T47D (cell line): ENCODE results near the gene EMCN.

Experiments used
- DNase-seq, 2 experiments: peaks; one replicate each; pipeline versions ENCODE4 v3.0.0 to v3.0.0-alpha.2; 2011 to 2012; ENCODE audit warnings: low read depth in 1 of 2, low spot score in 1 of 2
- JUND ChIP-seq: IDR thresholded peaks from 2 replicates; pipeline ENCODE4 v1.6.1; 2012; ENCODE audit warnings: low read depth
- in situ Hi-C: cut with HindIII; loops from 2 replicates; pipeline ENCODE4 v1.10.0; 2016; ENCODE audit warnings: low sequenced_read_pairs, low pct_unique_long_range_greater_than_20kb

Gene EMCN

DNA sequence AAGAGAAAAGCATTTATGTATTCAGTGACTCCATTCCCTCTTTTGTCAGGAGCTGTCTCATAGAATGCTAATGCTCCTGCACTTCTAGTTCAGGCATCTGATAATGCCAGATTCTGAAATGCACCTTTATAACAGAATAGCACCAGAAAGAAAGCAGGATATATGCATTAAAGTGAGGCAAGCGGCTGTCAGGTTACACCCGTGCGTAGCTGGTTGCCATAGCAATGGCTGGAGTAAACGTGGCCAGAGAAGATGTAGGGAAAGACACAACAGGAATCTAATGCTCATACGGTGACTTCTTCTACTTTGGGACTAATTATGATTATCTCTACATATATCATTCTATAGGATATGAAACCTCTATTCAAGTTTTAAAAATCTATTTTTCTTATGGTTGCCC is 5.9 kb downstream of the EMCN start:
- DNase-seq = no peak
- in situ Hi-C loops = no loop called here
- TF ChIP-seq JUND = no peak

DNA sequence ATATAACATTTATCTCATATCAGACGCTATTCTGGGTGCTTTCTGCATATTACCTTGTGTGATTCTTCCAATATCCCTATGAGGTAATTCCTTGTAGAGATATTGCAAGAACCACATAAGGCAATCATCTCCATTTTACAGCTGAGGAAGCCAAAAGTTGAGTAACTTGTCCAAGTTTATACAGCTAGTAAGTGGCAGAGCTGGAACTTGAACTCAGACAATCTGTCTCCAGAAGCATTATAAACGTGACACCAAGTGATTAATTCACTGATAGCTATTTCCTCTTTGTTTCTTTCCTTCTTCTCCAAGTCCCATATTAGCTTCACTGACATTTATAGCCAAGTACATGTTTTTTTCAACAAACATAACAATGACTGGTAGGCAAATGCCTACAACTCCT is 7.3 kb downstream of the EMCN start:
- no peak for DNase-seq
- in situ Hi-C loops = no loop called here
- no peak for TF ChIP-seq JUND

DNA sequence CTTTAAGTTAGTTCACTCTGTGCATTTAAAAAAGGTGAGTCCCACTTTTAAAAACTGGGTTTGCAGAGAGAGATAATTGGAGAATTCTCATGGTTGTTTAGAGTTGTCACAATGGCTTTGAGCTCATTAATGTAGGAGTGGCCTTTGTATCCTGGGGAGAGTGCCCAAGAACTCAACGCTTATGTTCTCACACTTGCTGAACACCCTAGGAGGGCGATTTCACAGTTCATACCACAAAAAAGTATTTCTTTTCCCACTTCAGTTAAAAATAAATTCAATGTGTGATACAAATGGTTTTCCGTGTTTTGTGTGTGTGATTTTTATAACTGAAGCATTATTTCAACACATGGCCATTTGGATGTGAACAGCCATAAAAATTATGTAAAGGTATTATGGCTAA is 8.4 kb downstream of the EMCN start:
- in situ Hi-C loops = no loop called here
- no peak for TF ChIP-seq JUND
- no peak for DNase-seq

DNA sequence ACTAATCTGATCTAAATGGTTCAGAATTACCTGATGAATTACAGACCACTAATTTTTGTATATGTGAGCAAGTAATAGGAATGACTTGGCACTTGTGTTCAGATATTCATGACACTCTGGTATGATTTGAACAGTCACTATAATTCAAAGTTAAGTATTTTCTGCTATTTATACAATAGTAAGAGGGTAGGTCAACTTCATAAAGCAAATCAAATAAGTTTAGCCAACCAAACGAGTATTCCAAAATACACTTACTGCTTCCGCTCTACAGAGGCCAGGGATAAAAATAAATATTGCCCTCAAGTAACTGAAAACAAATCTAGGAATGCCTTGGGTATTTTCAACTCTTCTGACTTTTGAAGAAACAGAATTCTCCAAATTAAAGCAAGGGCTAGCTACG is 9.1 kb downstream of the EMCN start:
- no peak for DNase-seq
- in situ Hi-C loops = no loop called here
- TF ChIP-seq JUND = no peak

DNA sequence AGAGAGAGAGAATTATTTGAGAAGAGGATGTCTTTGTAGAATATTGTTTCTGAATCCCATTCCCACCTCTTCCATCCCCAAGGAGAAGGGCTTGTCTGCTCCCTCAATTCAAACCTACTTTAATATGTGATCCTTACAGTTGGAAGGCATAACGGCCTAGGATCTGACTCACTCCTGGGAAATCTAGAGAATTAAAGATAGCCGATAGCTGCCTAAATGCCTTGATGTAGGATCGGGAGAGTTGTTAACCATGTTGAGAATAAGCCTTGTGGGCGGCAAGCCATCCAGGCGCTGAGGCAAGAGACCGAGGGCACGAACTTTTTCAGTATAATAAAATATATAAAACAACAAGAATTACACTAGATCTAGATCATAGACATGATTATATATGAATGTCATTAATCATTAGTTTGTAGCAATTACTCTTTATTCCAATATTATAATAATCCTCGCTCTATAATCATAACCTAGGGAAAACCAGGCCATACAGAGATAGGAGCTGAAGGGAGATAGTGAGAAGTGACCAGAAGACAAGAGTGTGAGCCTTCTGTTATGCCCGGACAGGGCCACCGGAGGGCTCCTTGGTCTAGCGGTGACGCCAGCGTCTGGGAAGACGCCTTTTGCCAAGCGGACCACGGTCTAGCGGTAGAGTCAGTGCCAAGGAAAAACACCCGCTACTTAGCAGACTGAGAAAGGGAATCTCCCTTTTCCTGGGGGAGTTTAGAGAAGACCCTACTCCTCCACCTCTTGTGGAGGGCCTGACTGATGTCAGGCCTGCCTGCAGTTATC is 13.5 kb downstream of the EMCN start:
- in situ Hi-C loops = no loop called here
- no peak for DNase-seq
- no peak for TF ChIP-seq JUND

DNA sequence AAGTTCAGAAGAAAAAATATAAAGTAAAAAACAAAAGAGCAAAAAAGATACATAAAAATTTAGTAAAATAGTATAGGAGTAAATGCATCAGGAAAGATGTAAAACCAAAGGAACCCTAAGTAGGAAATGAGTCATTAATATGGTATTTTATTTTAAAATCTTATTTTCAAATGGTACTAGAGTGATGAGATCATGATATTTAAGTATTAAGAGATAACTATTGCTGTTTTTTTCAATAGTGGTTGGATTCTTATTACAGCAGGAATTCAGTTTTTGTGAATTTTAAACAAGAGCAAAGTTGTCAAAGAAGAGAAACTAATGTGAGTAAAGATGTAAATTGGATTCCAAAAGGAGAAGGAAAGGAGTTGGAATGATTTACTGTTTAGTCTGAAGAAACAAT is 20.0 kb downstream of the EMCN start:
- no peak for DNase-seq
- no peak for TF ChIP-seq JUND
- in situ Hi-C loops = no loop called here

DNA sequence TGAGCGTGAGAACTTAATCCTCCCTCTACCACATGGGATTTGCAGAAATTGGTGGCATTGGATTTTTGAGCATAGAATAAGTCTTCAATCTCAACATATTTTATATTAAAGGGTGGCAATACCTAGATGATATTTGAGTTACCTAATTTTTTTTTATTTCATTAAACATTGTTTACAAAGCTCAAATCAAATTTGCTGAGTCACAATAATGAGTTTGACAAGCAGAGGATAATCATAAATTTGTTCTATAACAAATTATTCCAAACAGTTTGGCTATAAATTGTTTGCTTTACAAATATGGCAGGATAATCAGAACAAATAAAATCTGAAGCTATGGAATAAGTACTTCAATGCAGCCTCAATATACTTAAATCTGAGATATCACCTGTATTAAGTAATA is 22.7 kb downstream of the EMCN start:
- no peak for TF ChIP-seq JUND
- DNase-seq = no peak
- in situ Hi-C loops = no loop called here

DNA sequence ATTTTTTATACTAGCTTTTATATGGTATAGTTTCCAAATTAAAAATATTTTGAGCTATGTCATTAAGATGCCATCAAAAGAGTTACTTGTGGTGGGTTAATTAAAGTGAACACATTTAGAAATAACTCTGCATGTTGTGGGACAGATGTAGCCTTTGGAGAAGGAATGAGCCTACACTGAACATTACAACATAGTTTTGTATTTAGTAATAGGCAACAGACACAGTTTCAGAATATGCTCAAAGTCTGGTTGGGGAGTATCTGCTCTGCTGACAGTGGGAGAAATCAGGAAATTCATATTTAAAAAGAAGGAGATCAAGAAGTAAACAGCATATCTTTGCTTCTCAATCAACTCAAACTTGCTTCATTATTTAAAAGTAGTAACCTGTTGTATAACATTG is 23.7 kb downstream of the EMCN start:
- no peak for TF ChIP-seq JUND
- DNase-seq = no peak
- in situ Hi-C loops = no loop called here

DNA sequence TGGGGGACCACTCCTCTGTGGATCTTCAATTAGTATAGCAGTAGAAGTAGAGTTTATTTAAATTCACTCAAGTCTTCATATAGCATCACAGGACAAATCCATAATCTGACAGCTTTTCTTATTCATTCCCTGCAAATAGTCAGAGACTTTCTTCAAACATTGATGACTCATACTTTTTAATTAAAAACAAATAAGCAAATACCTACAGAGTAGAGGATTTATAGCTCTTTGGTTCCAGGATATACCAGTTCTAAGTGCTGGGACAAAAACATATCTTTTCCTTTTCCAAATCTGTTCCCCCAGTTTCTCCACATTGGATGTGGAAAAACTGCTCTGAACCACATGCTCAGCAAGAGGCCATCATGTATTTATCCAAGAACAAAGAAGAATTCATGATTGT is 24.1 kb downstream of the EMCN start:
- 0 out of 2 replicates have a peak, but pooled peaks have one; percentile 26 for TF ChIP-seq JUND
- in situ Hi-C loops = no loop called here
- DNase-seq = peak in 1 of 2 experiments; percentile 25

DNA sequence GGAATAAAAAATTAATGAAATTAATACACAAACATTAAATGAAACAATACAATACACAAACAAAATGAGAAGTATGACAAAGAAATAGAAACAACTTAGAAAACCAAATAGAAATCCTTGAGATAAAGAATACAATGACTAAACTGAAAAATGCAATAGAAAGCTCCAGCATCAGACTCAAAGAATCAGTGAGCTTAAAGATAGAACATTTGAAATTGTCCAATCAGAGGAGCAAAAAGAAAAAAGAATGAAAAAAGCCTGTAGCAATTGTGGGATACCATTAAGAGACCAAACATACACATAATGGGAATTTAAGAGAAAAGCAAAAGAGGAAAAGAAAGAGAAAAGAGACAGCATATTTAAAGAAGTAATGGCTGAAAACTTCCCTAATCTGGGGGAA is 25.7 kb downstream of the EMCN start:
- no peak for DNase-seq
- in situ Hi-C loops = no loop called here
- no peak for TF ChIP-seq JUND

DNA sequence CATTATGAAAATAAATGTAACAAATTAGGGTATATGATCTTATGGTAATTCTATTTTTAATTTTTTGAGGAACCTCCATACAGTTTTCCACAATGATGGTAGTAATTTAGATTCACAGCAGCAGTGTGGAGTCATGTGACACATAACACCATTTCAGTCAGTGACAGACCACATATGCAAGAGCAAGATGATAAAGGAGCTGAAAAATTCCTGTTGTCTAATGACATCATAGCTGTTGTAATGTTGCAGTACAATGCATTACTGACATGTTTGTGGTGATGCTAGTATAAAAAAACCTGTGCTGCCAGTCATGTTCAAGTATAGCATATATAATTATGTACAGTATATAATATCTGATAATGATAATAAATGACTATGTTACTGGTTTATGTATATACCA is 28.5 kb downstream of the EMCN start:
- no peak for DNase-seq
- in situ Hi-C loops = no loop called here
- no peak for TF ChIP-seq JUND

DNA sequence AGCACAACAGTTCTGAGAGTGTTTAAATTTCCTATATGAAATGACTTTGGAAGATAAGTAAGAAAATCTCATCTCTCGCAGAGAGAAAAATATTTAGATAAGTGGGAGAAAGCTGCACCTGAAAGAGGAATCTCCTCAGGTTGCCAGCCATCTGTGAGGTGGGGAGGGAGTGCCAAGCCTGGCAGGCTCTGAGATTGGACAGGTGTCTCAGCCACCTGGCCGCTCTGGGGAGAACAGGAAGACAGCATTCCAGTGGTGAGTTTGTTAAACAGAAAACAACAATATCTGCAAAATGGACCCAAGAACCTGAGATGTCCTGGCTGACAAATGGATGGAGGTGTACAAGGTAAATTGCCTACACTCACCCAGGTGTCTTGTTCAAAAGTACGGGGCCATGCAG is 31.3 kb downstream of the EMCN start:
- in situ Hi-C loops = no loop called here
- no peak for TF ChIP-seq JUND
- DNase-seq = peak in 1 of 2 experiments; percentile 40

DNA sequence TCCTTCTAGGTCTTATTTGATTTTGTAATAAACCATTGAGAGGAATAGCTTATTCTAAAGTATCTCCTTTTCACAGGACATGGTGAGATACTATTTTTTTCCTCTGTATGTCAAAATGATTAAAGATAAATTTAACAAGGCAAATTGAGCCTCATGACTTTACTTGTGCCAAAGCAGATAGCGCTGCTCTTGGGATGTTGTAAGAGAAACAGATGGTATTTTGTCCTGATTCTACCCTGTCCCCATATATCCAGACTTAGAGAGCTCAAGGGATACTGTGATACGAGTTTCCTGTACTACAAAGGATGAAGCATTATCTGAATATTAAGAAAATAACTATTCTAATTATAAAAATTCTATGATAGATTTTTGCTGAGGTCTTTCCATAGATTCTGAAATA is 34.0 kb downstream of the EMCN start:
- in situ Hi-C loops = no loop called here
- DNase-seq = no peak
- no peak for TF ChIP-seq JUND

DNA sequence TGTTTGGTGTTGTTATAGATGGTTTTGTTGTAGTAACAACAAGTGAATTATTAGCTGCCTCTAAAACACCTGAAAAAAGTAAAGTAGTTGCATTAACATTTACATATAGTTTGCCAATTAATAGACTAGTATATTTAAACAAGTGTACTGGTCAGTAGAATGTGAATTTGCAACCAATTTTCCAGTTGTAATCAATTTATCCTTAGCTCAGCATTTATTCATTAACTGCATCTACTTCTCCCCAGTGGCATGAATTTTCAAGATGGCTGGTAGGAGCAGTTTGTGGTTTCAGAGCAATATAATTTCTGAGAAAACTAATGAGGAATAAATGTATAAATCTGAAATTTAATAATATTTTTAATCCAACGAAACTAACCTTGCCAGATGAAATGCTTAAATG is 37.9 kb downstream of the EMCN start:
- no peak for TF ChIP-seq JUND
- in situ Hi-C loops = no loop called here
- no peak for DNase-seq
